Esophagus mucosa (tissue), 1 donor: ENCODE results near the gene GREB1. TPM values are rescaled to one million over a fixed set of nuclear protein-coding genes. Genes with fewer than 3 reads are reported as not detected.

ENCODE experiments used
- ATAC-seq: fragments of 200-7000 bp; cut with Tn5 transposase; one replicate; pipeline ENCODE4 v1.9.1; 2020
- total RNA-seq: library from RNA; stranded (reverse); gene quantifications from one replicate; pipeline ENCODE4 v1.2.4, GENCODE V29; 2023
- donor health status: DM: yes; HTN: yes; CAD: no.

The GREB1 gene
- total RNA-seq, 1 donor from 2014 or later, result 0.60 TPM

- no peak for ATAC-seq
Observed at GRCh38 chr2:11685906-11686470, 152.1 kb downstream of the GREB1 start.

GRCh38 chr2:11687736-11688135 is 153.9 kb downstream of the GREB1 start:
- no peak for ATAC-seq

- ATAC-seq, result peak; percentile 83
Observed at GRCh38 chr2:11688222-11689069, 154.6 kb downstream of the GREB1 start.

GRCh38 chr2:11691076-11691660 is 157.3 kb downstream of the GREB1 start:
- ATAC-seq, result no peak

Other genes with a start within 250 kb of the GREB1 start
- 14.4 TPM for gene ROCK2, start 189.4 kb upstream of the GREB1 start, total RNA-seq
- 5.0 TPM for gene E2F6, start 67.9 kb upstream of the GREB1 start, total RNA-seq
- gene NTSR2, start 136.2 kb downstream of the GREB1 start, total RNA-seq, result not detected
- 33.6 TPM for gene LPIN1, start 212.6 kb downstream of the GREB1 start, total RNA-seq